Activated CD4-positive, alpha-beta T cell treated with anti-CD3 and anti-CD28 coated beads, Interleukin-2, amount 10 ng/mL, durations not matched to agents 24 days and 14 days (primary cell): ENCODE data around the gene RPN2. TPM values are rescaled to one million over a fixed set of nuclear protein-coding genes. Genes with fewer than 3 reads are reported as not detected.
A peak's percentile ranks its signal among the peaks of the same experiment; 100 is the strongest.

ENCODE experiments used
- DNase-seq: peaks from one replicate; pipeline ENCODE4 v3.0.0; 2022
- H3K27ac Mint-ChIP-seq: one replicate; pipeline ENCODE4 v1.8.0; 2022; ENCODE audit warnings: mild to moderate bottlenecking, mixed read lengths
- H3K27me3 Mint-ChIP-seq: one replicate; pipeline ENCODE4 v1.8.0; 2022; ENCODE audit warnings: mixed read lengths
- H3K36me3 Mint-ChIP-seq: one replicate; pipeline ENCODE4 v1.8.0; 2022; ENCODE audit warnings: low read depth, mild to moderate bottlenecking, mixed read lengths
- H3K4me1 Mint-ChIP-seq: one replicate; pipeline ENCODE4 v1.8.0; 2021; ENCODE audit warnings: mixed read lengths
- H3K4me3 Mint-ChIP-seq: one replicate; pipeline ENCODE4 v1.8.0; 2022; ENCODE audit warnings: mild to moderate bottlenecking, moderate library complexity, mixed read lengths
- H3K9me3 Mint-ChIP-seq: one replicate; pipeline ENCODE4 v1.8.0; 2021; ENCODE audit warnings: mixed read lengths
- intact Hi-C: fragments of 100-400 bp; cut with micrococcal nuclease; formaldehyde crosslinking; loops from one replicate; pipeline ENCODE4 v1.15.1; 2023
- total RNA-seq: library from RNA; stranded (reverse); gene quantifications from 2 replicates; pipeline ENCODE4 v1.2.3, GENCODE V29; 2022

Gene RPN2
- total RNA-seq, 1 donor from 2014 or later = 213 TPM

GRCh38 chr20:37233548-37234253 lies 54.6 kb downstream of the RPN2 start:
- no peak overlapping the region for H3K4me3 Mint-ChIP-seq
- H3K27ac Mint-ChIP-seq = no peak overlapping the region
- no peaks in the 10 kb centered on the region for H3K9me3 Mint-ChIP-seq
- intact Hi-C loops = no loop called here
- no peak for DNase-seq
- no peaks in the 10 kb centered on the region for H3K4me1 Mint-ChIP-seq
- no peaks in the 10 kb centered on the region for H3K27me3 Mint-ChIP-seq
- peaks cover 81% of the 10 kb centered on the region for H3K36me3 Mint-ChIP-seq

- H3K27ac Mint-ChIP-seq = no peak overlapping the region
- intact Hi-C loops = no loop called here
- no peak for DNase-seq
- peaks cover 81% of the 10 kb centered on the region for H3K36me3 Mint-ChIP-seq
- no peaks in the 10 kb centered on the region for H3K27me3 Mint-ChIP-seq
- no peak overlapping the region for H3K4me3 Mint-ChIP-seq
- no peaks in the 10 kb centered on the region for H3K4me1 Mint-ChIP-seq
- no peaks in the 10 kb centered on the region for H3K9me3 Mint-ChIP-seq
These were observed 55.1 kb downstream of the RPN2 start for GRCh38 chr20:37234254-37234581.

GRCh38 chr20:37235065-37235464 lies 55.9 kb downstream of the RPN2 start:
- H3K9me3 Mint-ChIP-seq = no peaks in the 10 kb centered on the region
- H3K36me3 Mint-ChIP-seq = peaks cover 78% of the 10 kb centered on the region
- no peak overlapping the region for H3K27ac Mint-ChIP-seq

GRCh38 chr20:37236462-37236861 lies 57.3 kb downstream of the RPN2 start:
- intact Hi-C loops = no loop called here
- Mint-ChIP-seq H3K36me3 (peaks cover 79% of the 10 kb centered on the region), H3K27me3 (no peaks in the 10 kb centered on the region), H3K9me3 (no peaks in the 10 kb centered on the region), H3K4me1 (no peaks in the 10 kb centered on the region), H3K4me3 (no peak overlapping the region), H3K27ac (no peak overlapping the region)
- DNase-seq = no peak

More at GRCh38 chr20:37235065-37235464, 55.9 kb downstream of the RPN2 start:
- Mint-ChIP-seq H3K27me3 (no peaks in the 10 kb centered on the region), H3K4me3 (no peak overlapping the region), H3K4me1 (no peaks in the 10 kb centered on the region)
- intact Hi-C loops = no loop called here
- DNase-seq = no peak

GRCh38 chr20:37237656-37238055 lies 58.5 kb downstream of the RPN2 start:
- no peak for DNase-seq
- Mint-ChIP-seq H3K36me3 (peaks cover 75% of the 10 kb centered on the region), H3K27ac (no peak overlapping the region), H3K27me3 (no peaks in the 10 kb centered on the region), H3K4me3 (no peak overlapping the region), H3K9me3 (no peaks in the 10 kb centered on the region), H3K4me1 (no peaks in the 10 kb centered on the region)
- intact Hi-C loops = no loop called here

DNA sequence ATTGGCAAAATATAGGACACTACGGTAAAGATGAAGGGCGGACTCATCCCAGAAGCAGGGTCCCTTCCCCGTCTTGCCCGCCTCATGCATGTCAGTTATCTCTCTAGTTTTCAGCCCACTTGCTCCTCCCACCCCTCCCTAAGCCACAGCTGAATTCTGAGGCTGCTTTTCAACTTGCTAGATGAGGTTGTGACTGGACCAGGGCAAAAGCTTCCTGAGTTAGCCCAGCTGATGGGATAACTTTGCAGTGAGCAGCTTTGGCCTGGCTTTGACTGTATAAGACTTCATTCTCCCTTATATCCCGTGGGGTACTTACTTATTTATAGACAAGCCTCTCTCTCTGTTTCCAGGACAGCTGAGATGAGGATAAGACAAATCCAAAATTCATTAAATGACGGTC lies 59.3 kb downstream of the RPN2 start:
- Mint-ChIP-seq H3K27ac (no peak overlapping the region), H3K27me3 (no peaks in the 10 kb centered on the region), H3K36me3 (peaks cover 78% of the 10 kb centered on the region), H3K9me3 (no peaks in the 10 kb centered on the region), H3K4me1 (no peaks in the 10 kb centered on the region), H3K4me3 (no peak overlapping the region)
- no peak for DNase-seq
- intact Hi-C loops = no loop called here

DNA sequence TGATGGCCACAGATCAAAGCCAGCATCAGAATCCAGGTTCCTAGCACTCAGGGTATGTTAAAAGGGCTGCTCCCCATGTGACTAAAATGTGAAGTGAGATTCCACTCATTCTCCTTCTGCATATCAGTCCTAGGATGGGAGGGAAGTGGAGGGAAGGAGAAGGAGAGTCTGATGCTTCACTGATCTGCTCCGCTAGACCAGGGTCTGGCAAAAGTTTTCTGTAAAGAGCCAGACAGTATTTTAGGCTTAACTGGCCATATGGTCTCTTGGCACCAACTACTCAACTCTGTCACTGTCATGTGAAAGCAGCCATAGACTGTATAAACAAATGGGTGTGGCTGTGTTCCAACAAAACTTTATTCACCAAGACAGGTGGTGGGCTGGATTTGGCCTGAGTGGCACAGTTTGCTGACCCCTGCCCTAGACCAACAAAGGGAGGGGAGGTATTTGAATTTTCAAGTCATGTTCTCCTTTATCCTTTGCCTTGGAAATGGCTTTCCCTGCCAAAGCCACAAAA lies 59.9 kb downstream of the RPN2 start:
- Mint-ChIP-seq H3K27me3 (no peaks in the 10 kb centered on the region), H3K36me3 (peaks cover 77% of the 10 kb centered on the region), H3K4me1 (no peaks in the 10 kb centered on the region), H3K27ac (no peak overlapping the region), H3K9me3 (no peaks in the 10 kb centered on the region), H3K4me3 (no peak overlapping the region)
- DNase-seq = no peak
- intact Hi-C loops = no loop called here

GRCh38 chr20:37240337-37241067 lies 61.4 kb downstream of the RPN2 start:
- Mint-ChIP-seq H3K27ac (no peak overlapping the region), H3K4me3 (no peak overlapping the region), H3K9me3 (no peaks in the 10 kb centered on the region), H3K36me3 (peaks cover 68% of the 10 kb centered on the region), H3K4me1 (no peaks in the 10 kb centered on the region), H3K27me3 (no peaks in the 10 kb centered on the region)
- no peak for DNase-seq
- intact Hi-C loops = no loop called here

DNA sequence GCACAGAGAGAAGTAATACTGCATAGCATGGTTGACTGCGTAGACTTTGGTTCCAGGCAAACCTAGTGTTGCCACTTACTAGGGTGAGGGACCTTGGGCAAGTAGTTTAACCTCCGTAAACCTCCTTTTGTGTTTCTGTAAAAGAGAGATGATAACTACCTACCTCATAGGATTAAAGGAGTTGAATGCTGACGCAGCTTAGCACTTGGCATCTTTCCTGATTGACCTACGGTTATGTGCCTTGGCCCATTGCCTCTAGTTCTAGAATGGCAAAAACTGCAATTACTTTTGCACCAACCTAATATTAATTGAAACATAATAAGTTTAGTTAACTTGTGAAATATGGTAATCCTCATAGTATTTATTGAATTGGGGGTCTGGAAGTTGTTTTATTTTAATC lies 63.4 kb downstream of the RPN2 start:
- DNase-seq = no peak
- intact Hi-C loops = no loop called here
- Mint-ChIP-seq H3K27ac (no peak overlapping the region), H3K27me3 (no peaks in the 10 kb centered on the region), H3K36me3 (peaks cover 48% of the 10 kb centered on the region), H3K4me1 (no peaks in the 10 kb centered on the region), H3K4me3 (no peak overlapping the region), H3K9me3 (no peaks in the 10 kb centered on the region)

DNA sequence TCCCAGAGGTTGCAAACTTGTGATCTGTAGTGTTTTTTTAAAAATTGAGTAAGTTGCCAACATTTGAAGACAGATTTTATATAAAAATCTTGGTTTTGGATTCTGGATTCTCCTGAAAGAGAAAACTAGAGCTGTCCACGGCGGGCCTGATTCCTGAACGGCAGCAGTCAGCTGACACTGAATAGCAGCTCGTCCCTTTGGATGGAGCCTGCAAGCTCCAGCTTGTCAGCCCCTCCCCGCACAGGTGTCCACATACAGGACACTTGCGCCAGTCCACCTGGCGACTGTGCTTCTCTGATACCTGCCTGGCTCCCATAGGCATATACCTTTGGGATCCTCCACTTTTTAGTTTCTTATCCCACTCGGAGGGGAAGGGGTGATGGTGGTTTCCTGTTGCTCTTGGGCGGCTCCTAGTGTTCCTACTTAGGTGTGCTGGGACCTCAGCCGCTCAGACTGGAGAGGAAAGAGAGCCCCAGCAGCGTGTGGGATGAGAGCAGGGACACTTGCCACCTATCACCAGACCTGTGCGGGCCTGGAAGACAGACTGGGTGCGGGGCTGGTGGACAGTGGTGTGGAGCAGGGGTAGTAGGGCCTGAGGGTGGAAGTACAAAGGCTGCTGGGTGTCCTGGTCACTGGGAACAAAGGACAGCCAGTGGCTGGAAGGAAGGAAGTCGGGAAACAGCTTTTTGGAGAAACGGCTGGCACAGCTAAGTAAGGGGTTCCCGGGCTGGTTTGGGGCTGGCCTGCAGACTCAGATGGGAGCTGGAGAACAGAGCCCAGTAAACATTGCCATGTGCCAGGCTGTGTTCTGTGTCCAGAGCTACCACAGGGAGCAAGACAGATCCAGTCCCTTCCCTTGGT lies 64.2 kb downstream of the RPN2 start:
- no peak for DNase-seq
- no peaks in the 10 kb centered on the region for H3K4me1 Mint-ChIP-seq
- no peaks in the 10 kb centered on the region for H3K9me3 Mint-ChIP-seq
- intact Hi-C loops = no loop called here
- peak overlapping the region; percentile 63 for H3K27ac Mint-ChIP-seq
- no peak overlapping the region for H3K4me3 Mint-ChIP-seq
- H3K27me3 Mint-ChIP-seq = no peaks in the 10 kb centered on the region
- H3K36me3 Mint-ChIP-seq = peaks cover 45% of the 10 kb centered on the region

DNA sequence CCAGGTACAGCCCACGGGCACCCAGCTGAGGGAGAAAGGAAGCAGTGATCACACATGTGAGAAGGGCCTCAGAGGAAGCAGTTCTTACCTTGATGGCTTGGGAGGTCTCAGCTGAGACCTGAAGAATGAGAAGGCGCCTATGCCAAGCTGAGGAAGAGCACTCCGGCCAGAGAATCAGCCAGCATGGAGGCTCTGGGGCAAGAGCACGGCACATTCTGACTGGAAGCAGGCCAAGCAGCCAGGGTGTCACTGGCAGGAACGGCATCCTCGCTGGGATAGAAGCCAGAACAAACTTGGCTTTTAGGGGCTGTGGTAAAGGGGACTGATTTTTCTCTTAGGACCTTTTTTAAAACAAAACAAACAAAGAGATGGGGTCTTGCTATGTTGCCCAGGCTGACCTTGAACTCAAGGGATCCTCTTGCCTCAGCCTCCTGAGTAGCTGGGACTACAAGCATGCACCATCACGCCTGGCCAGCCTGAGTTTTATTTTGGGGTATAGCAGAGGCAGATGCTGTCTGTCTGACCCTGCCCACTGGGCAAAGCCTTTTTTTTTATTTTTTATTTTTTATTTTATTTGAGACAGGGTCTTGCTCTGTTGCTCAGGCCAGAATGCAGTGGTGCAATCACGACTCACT lies 64.9 kb downstream of the RPN2 start:
- no peaks in the 10 kb centered on the region for H3K27me3 Mint-ChIP-seq
- intact Hi-C loops = no loop called here
- DNase-seq = no peak
- no peak overlapping the region for H3K4me3 Mint-ChIP-seq
- no peaks in the 10 kb centered on the region for H3K9me3 Mint-ChIP-seq
- H3K36me3 Mint-ChIP-seq = peaks cover 38% of the 10 kb centered on the region
- no peaks in the 10 kb centered on the region for H3K4me1 Mint-ChIP-seq
- H3K27ac Mint-ChIP-seq = peak overlapping the region; percentile 63

DNA sequence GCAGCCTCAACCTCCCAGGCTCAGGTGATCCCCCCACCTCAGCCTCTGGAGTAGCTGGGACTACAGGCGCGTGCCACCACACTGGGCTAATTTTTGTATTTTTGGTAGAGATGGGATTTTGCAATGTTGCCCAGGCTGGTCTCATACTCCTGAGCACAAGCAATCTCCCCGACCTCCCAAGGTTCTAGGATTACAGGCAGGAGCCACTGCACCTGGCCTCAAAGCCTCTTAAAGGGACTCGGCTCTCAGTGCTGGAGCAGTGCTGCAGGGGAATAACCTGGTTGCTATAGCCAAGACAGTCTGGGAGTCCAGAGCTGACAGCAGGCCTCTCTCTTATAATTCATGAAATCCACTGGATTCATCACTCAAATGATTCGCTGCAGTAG lies 65.4 kb downstream of the RPN2 start:
- no peak for DNase-seq
- intact Hi-C loops = no loop called here
- H3K36me3 Mint-ChIP-seq = peaks cover 34% of the 10 kb centered on the region
- no peaks in the 10 kb centered on the region for H3K27me3 Mint-ChIP-seq
- H3K9me3 Mint-ChIP-seq = no peaks in the 10 kb centered on the region
- H3K4me3 Mint-ChIP-seq = no peak overlapping the region
- no peak overlapping the region for H3K27ac Mint-ChIP-seq
- H3K4me1 Mint-ChIP-seq = no peaks in the 10 kb centered on the region

DNA sequence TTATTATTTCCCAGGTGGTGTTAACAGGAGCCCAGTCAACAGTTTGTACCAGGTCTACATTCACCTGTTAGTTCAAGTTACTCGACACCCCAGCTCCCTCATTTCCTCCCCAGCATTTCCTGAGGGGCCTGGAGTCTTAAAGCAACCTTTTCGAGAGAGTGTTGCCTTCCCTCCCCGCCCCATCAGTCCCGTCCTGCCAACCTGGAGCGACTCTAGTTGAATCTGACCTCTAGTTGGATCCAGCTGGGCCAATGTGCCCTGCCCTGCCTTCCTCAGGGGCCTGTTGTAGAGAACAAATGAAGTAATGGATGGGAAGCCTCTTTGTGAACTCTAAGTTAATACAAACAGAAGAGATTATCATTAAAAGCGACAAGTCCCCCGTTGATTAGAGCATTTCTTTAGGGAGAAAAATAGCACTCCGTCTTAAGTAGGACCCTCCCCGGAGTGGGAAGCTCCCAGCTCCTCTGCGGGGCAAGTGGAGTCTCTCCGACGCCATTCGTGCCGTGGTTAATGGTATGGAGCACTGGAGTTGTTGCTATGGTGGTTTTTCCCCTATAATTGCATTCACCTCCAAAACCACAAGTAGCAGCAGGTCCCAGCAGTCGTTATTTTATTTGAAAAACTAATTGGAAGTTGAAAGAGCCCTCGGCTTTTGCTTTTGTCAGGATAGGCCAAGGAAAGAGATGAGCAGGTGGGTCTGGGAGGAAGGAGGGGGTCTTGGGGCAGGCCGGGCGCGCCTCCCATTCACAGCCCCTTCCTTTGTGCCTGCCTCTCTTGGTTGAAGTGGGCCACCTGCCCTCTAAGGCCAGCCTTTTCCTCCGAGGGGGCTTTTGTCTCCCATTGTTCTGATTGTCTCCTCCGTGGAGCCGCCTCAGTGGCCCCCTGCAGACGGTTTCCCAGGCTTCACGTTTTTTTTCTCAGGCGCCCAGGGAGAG lies 66.4 kb downstream of the RPN2 start:
- no peak overlapping the region for H3K27ac Mint-ChIP-seq
- no peak for DNase-seq
- no peak overlapping the region for H3K4me3 Mint-ChIP-seq
- intact Hi-C loops = no loop called here
- H3K9me3 Mint-ChIP-seq = no peaks in the 10 kb centered on the region
- no peaks in the 10 kb centered on the region for H3K27me3 Mint-ChIP-seq
- H3K4me1 Mint-ChIP-seq = no peaks in the 10 kb centered on the region
- peaks cover 28% of the 10 kb centered on the region for H3K36me3 Mint-ChIP-seq
